Transverse colon (tissue), 4 donors: ENCODE data around the gene LMOD3. TPM values are rescaled to one million over a fixed set of nuclear protein-coding genes. Genes with fewer than 3 reads are reported as not detected.

ENCODE experiments used
- DNase-seq: peaks from one replicate; pipeline ENCODE4 v3.0.0-alpha.2; 2019
- H3K27ac ChIP-seq, 4 donors: fragments of 200-600 bp; sonication (generic); 2 replicates each; pipeline ENCODE4 v1.5.1; 2016 to 2018; ENCODE audit warnings: inconsistent platforms in 4 of 4
- H3K27me3 ChIP-seq: fragments of 200-600 bp; sonication (generic); 2 replicates; pipeline ENCODE4 v1.5.1; 2017; ENCODE audit warnings: inconsistent platforms
- H3K36me3 ChIP-seq, 4 donors: fragments of 200-600 bp; sonication (generic); 2 replicates each; pipeline ENCODE4 v1.5.1; 2017 to 2019; ENCODE audit warnings: inconsistent platforms in 4 of 4
- H3K4me1 ChIP-seq, 4 donors: fragments of 200-600 bp; sonication (generic); 2 replicates each; pipeline ENCODE4 v1.5.1; 2017 to 2020; ENCODE audit warnings: inconsistent platforms in 4 of 4
- H3K4me3 ChIP-seq, 4 donors: fragments of 200-600 bp; sonication (generic); 1 replicate in 1 of 4; 2 replicates in 3 of 4; pipeline versions ENCODE4 v1.5.1 to v1.6.1; 2017 to 2019; ENCODE audit warnings: inconsistent platforms in 4 of 4
- H3K9me3 ChIP-seq, 2 donors: fragments of 200-600 bp; sonication (generic); 2 replicates each; pipeline ENCODE4 v1.5.1; 2017 to 2019; ENCODE audit warnings: inconsistent platforms in 2 of 2
- EP300 ChIP-seq: sonication (generic); formaldehyde crosslinking; IDR thresholded peaks from one replicate; pipeline ENCODE4 v1.6.1; 2017; ENCODE audit warnings: antibody characterized with exemption, low read depth
- POLR2A ChIP-seq: fragments of 450-650 bp; IDR thresholded peaks from one replicate; pipeline ENCODE4 v1.6.1; 2016; ENCODE audit warnings: antibody characterized with exemption, mild to moderate bottlenecking, moderate library complexity
- POLR2AphosphoS5 ChIP-seq, 3 donors: sonication (generic); formaldehyde crosslinking; IDR thresholded peaks; one replicate each; pipeline ENCODE4 v1.6.1; 2016; ENCODE audit warnings: antibody characterized with exemption in 3 of 3
- WGBS, 2 donors: methylation state at CpG; one replicate each; pipeline ENCODE4 v1.1.5; 2018; ENCODE audit warnings: low coverage in 1 of 2; 5-methylcytosine and 5-hydroxymethylcytosine counted together
- in situ Hi-C, 4 donors: fragments of 200-750 bp; cut with MboI; loops; one replicate each; pipeline versions ENCODE4 v1.15.0 to v1.15.1; 2017; ENCODE audit warnings: low sequenced_read_pairs in 3 of 4, low pct_ligation_motif_present in 1 of 4, low pct_unique_long_range_greater_than_20kb in 1 of 4
- intact Hi-C: fragments of 100-400 bp; cut with DNase I; formaldehyde crosslinking; loops from one replicate; pipeline ENCODE4 v1.15.1; 2023; ENCODE audit warnings: low total_unique reads
- total RNA-seq, 4 donors: library from RNA; depleted of rRNA; stranded (reverse); fragments of >200 nt; gene quantifications; one replicate each; pipeline ENCODE4 v1.1.0, GENCODE V29; 2016
- TF ChIP-seq, protein P1 (sequence below), 5 experiments: fragments of 200-600 bp in 3 of 5; fragments of 450-650 bp in 2 of 5; sonication (generic) in 3 of 5; IDR thresholded peaks; 1 replicate in 2 of 5; 2 replicates in 3 of 5; pipeline ENCODE4 v1.5.1; 2016 to 2017; ENCODE audit warnings: antibody characterized with exemption in 5 of 5, inconsistent platforms in 3 of 5, mild to moderate bottlenecking in 2 of 5, moderate library complexity in 1 of 5

LMOD3 gene
- total RNA-seq, 4 donors from 2014 or later = 0.27 TPM; not detected in 3

DNA sequence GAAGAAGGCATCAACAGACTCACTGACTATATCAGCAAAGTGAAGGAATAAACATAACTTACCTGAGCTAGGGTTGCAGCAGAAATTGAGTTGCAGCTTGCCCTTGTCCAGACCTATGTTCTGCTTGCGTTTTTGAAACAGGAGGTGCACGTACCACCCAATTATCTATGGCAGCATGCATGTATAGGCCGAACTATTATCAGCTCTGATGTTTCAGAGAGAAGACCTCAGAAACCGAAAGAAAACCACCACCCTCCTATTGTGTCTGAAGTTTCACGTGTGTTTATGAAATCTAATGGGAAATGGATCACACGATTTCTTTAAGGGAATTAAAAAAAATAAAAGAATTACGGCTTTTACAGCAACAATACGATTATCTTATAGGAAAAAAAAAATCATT lies 17.8 kb downstream of the LMOD3 start:
- Histone ChIP-seq H3K4me3 (no peak overlapping the region), H3K9me3 (no peaks in the 10 kb centered on the region), H3K27ac (no peak overlapping the region), H3K27me3 (no peaks in the 10 kb centered on the region), H3K36me3 (peaks cover 0 to 41% (median 8%) of the 10 kb centered on the region in 4 donors), H3K4me1 (peaks cover 0 to 18% (median 0%) of the 10 kb centered on the region in 4 donors)
- intact Hi-C loops (no loop called here), in situ Hi-C loops (no loop called here)
- TF ChIP-seq EP300 (no peak), POLR2A (no peak), POLR2AphosphoS5 (IDR thresholded peaks at IDR 0.05) (no peak)
- TF ChIP-seq, protein P1, sequence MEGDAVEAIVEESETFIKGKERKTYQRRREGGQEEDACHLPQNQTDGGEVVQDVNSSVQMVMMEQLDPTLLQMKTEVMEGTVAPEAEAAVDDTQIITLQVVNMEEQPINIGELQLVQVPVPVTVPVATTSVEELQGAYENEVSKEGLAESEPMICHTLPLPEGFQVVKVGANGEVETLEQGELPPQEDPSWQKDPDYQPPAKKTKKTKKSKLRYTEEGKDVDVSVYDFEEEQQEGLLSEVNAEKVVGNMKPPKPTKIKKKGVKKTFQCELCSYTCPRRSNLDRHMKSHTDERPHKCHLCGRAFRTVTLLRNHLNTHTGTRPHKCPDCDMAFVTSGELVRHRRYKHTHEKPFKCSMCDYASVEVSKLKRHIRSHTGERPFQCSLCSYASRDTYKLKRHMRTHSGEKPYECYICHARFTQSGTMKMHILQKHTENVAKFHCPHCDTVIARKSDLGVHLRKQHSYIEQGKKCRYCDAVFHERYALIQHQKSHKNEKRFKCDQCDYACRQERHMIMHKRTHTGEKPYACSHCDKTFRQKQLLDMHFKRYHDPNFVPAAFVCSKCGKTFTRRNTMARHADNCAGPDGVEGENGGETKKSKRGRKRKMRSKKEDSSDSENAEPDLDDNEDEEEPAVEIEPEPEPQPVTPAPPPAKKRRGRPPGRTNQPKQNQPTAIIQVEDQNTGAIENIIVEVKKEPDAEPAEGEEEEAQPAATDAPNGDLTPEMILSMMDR (IDR thresholded peaks at IDR 0.05) = no peak
- 84 to 88% methylated on average over 7 to 8 of the region's 8 CpGs for WGBS, 2 donors
- no peak for DNase-seq

DNA sequence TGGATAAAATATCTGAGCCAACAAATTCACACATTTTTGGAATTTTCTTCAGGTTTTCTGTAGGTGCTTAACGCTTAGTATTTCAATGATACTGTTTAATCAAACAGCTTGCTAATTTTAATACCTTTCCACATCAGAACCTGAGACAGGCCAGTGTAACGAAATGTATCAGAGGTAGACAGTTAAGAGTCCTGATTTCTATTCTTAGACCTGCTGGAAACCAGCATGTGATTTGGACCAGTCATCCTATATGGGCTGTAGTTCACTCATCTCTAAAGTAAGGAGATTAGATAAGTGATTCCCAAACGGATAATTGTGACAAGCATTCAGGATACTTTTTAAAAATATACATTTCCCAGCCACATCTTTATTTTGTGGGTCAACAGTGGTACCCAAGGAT lies 19.3 kb downstream of the LMOD3 start:
- TF ChIP-seq POLR2AphosphoS5 (IDR thresholded peaks at IDR 0.05) = no peak
- TF ChIP-seq, protein P1 (IDR thresholded peaks at IDR 0.05) = no peak
- no peak for TF ChIP-seq EP300
- TF ChIP-seq POLR2A = no peak
- 88 to 89% methylated on average over 3 of the region's 3 CpGs for WGBS, 2 donors
- intact Hi-C loops = no loop called here
- Histone ChIP-seq H3K4me1 (peaks cover 0 to 27% (median 0%) of the 10 kb centered on the region in 4 donors), H3K4me3 (no peak overlapping the region), H3K27me3 (no peaks in the 10 kb centered on the region), H3K27ac (no peak overlapping the region), H3K36me3 (peaks cover 0 to 41% (median 8%) of the 10 kb centered on the region in 4 donors), H3K9me3 (no peaks in the 10 kb centered on the region)
- in situ Hi-C loops = no loop called here
- DNase-seq = no peak

DNA sequence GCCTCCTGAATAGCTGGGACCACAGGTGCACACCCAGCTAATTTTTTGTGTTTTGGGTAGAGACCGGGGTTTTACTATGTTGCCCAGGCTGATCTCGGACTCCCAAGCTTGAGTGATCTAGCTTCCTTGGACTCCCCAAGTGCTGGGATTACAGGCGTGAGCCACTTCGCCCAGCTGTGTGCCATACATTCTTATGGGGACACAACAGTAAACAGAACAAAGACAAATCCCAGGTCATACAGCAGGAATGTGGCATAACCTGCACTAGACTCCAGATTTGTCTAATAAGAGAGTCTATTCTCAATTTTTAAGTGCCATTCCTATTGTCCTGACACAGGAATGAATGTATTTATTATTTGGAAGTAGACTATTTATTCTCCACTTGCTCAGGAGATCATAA lies 20.0 kb downstream of the LMOD3 start:
- intact Hi-C loops (no loop called here), in situ Hi-C loops (no loop called here)
- 87% methylated on average over 4 of the region's 4 CpGs; no CpG with 5 or more reads in 1 of the 2 donors for WGBS, 2 donors
- TF ChIP-seq POLR2A (no peak), EP300 (no peak)
- TF ChIP-seq, protein P1 (IDR thresholded peaks at IDR 0.05) = no peak
- no peaks in the 10 kb centered on the region for H3K27me3 ChIP-seq
- no peaks in the 10 kb centered on the region for H3K9me3 ChIP-seq
- peaks cover 0 to 32% (median 0%) of the 10 kb centered on the region in 4 donors for H3K4me1 ChIP-seq
- no peak for DNase-seq
- H3K27ac ChIP-seq = no peak overlapping the region
- H3K4me3 ChIP-seq = no peak overlapping the region
- H3K36me3 ChIP-seq = peaks cover 0 to 41% (median 8%) of the 10 kb centered on the region in 4 donors

DNA sequence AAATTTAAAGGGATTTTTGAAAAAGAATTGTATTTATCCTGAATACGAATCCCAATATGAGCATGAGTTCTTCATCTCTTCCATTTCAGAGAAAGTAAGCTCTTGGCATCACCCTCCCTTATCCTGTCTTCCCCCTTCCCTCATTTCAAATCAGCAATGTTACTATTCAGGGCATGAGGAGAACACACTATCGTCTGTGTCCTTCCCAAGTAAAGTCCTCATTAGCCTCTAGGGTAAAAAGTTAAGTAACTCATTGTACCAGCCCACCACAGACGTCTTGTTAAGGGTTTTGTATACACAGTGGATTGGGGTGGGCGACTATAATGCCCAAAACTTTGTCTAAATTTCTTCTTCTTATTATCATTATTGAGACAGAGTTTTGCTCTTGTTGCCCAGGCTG lies 22.8 kb downstream of the LMOD3 start:
- Histone ChIP-seq H3K27ac (no peak overlapping the region), H3K9me3 (no peaks in the 10 kb centered on the region), H3K4me1 (peaks cover 0 to 46% (median 6%) of the 10 kb centered on the region in 4 donors), H3K36me3 (peaks cover 0 to 31% (median 5%) of the 10 kb centered on the region in 4 donors), H3K27me3 (no peaks in the 10 kb centered on the region), H3K4me3 (no peak overlapping the region)
- intact Hi-C loops = no loop called here
- 91 to 92% methylated on average over 4 of the region's 4 CpGs for WGBS, 2 donors
- no peak for DNase-seq
- in situ Hi-C loops = no loop called here
- TF ChIP-seq POLR2AphosphoS5 (IDR thresholded peaks at IDR 0.05) = no peak
- TF ChIP-seq, protein P1 (IDR thresholded peaks at IDR 0.05) = no peak
- TF ChIP-seq EP300 = no peak
- TF ChIP-seq POLR2A = no peak
